HG03575 (cell line): ENCODE measurements around the gene TRIOBP.
"Not testable (repeated sequence)": the region's sequence is repeated elsewhere in the genome, so short reads cannot be mapped to it uniquely, and the experiment has no call there.

Experiments used
- ATAC-seq: cut with Tn5 transposase; IDR thresholded peaks from one replicate; pipeline ENCODE4 v1.9.1; 2021; ENCODE audit not compliant: unreplicated experiment, insufficient number of reproducible peaks, low FRiP score; ENCODE audit errors: extremely low read depth

The TRIOBP gene

GRCh38 chr22:37686002-37686982 is 10.6 kb upstream of the TRIOBP start, which contains the start of gene NOL12:
TSS of gene NOL12 (plus strand) at chr22:37686343. CDS start at chr22:37686393, 50 bp downstream.
- ATAC-seq: no peak

GRCh38 chr22:37690407-37690806 is 6.4 kb upstream of the TRIOBP start:
- no peak for ATAC-seq

DNA sequence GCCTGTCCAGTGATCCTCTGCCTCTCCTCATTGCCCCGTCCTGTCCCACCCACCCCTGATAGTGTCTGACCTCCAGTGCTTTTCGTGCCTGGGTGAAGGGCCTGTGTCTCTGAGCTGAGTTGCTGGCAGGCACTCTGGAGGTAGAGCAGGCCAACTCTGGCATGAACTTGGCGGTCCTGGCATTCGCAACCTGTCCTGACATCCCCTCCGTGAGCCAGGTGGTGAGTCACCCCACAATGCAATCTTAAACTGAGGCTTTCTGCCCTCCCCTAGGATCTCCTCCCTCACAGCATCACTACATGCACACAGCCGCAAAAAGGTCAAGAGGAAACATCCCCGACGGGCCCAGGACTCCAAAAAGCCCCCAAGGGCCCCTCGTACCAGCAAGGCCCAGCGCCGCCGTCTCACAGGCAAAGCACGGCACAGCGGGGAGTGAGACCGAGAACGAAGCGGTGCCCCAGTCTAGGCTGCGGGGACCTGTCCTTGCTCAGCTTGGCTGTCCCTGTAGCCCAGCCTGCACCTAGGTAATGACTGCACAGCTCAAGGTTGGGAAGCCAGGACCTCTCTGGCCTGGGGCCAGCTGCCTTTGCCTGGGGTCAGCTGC is 5.8 kb upstream of the TRIOBP start:
- no peak for ATAC-seq

DNA sequence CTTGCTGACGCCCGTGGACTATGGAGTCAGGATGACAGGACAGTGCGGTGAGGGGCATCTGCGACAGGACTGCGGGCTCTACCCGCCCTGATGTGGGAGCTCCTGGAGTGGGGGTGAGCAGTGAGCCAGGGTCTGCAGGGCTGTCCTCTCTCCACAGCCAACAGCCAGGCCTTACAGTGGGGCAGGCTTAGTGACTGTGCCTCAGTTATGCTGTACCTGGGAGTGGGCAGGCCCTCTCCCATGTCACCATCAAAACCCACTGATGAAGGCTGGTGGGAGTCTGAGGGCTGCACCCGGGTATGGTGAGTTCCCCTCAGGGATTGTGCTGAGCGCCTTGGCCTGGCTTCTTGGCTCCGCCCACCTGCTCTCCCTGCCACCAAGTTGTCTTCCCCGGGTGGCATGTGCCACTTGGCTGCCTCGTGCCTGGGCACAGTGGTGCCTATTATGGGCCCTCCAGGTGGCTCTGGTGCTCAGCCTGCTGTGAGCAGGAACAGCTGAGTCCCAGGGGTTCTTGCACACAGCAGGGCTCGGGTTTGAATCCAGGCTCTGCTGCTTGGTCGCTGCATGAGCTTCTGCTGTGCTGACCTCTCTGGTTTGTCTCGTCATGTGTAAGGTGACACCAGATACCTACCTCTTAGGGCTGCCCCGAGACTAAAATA is 4.1 kb upstream of the TRIOBP start:
- ATAC-seq: no peak

DNA sequence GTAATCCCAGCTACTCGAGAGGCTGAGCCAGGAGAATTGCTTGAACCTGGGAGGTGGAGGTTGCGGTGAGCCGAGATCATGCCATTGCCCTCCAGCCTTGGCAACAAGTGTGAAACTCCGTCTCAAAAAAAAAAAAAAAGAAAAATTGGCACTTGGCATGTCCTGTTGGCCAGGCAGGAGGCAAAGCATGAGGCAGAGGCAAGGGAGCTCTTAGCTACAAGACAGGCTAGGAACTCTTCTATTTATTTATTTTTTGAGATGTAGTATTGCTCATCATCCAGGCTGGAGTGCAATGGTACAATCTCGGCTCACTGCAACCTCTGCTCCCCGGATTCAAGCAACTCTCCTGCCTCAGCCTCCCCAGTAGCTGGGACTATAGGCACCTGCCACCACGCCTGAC is 2.7 kb upstream of the TRIOBP start:
- not testable (repeated sequence) for ATAC-seq

DNA sequence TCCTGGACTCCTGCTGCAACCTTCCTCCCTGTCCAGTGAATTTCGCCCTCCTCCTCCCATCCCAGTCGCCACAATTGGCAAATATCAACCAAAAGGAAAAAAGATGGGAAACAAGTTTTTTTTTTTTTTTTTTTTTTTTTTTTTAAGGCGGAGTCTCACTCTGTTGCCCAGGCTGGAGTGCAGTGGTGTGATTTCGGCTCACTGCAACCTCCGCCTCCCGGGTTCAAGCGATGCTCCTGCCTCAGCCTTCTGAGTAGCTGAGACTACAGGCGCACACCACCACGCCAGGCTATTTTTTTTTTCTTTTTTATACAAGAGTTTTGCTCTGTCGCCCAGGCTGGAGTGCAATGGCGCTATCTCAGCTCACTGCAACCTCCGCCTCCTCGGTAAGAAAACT is 590 bp upstream of the TRIOBP start:
- ATAC-seq: not testable (repeated sequence)

DNA sequence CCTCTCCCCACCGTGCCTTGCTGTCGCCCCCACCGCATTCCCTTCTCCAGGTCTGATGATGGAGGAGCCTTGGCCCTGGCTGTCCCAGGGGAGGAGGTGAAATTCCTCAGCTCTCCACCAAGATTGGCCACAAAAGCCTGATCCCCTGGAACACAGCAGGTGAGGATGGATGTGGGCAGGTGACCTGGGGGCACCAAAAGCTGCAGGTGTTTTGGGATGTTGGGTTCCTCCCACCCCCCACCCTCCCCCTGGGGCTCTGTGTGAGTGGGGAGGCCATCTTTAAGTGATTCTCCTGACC is 639 bp downstream of the TRIOBP start:
- no peak for ATAC-seq

- no peak for ATAC-seq
Observed at GRCh38 chr22:37701141-37701786, 4.4 kb downstream of the TRIOBP start.

- ATAC-seq: no peak
Observed at GRCh38 chr22:37703906-37704305, 7.1 kb downstream of the TRIOBP start.

DNA sequence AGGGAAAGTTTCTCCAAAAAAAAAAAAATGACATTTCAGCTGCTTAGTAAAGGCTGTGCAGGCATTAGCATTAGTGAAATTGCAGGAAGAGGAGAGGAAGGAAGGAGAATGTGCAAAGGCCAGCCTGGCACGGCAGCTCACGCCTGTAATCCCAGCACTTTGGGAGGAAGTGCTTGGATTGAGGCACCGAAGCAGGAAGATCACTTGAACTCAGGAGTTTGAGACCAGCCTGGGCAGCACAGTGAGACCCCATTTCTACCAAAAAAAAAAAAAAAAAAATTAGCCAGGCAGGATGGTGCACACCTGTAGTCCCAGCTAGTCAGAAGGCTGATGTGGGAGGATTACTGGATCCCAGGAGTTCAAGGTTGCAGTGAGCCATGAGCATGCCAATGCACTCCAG is 7.8 kb downstream of the TRIOBP start:
- no peak for ATAC-seq

- no peak for ATAC-seq
Observed at GRCh38 chr22:37705205-37705604, 8.4 kb downstream of the TRIOBP start.

DNA sequence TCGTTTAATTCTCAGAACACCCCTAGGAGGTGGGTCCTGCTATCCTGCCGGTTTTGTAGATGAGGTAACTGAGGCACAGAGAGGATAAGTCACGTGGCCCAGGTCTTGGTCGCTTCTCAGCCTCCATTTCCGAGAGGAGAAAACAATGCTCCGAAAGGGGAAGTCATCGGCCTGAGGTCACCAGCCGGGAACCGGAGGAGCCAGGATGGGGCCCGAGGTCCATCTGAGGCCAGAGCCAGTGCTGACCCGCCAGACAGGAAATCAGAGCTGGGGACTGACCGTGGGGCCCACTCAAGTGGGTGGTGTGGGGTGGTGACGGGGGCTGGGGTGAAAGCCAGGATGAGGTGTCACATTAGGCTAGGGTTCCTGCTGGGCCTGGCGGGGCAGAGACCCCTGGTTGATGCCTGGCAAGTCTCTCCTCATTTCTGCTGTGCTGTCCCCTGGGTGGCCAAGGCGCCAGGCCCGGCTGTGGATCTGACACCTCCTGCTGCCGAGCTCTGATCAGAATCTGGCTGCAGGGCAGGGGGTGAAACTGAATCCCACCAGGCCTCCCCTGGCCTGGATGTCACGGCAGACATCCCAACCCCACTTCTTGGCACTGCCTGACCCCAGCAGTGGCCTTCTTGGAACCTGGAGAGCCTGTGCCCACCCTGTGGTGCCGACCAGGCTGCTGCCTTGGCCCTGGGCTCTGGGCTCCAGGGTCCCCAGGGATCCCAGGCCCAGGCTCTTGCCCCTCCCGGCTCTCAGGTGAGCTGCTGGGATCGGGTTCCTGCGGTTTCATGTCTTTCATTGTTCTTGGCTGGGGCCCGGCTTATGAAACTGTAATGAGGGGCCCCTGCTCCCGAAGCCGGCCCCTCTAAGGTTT is 12.0 kb downstream of the TRIOBP start:
- no peak for ATAC-seq

DNA sequence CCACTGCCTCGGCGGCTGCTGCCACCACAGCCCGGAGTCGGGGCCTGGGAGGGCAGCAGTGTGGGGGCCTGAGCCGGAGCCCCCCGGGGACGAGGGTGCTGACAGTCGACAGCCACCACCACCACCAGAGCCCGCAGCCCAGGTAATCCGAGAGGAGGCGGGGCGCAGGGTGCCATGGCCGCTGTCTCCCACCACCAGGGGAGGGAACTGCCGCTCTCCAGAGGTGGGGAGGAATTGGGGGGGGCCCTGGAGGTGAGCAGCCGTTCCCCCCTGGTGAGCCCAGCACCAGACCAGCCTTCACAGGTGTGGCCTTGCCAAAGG is 12.6 kb downstream of the TRIOBP start:
- no peak for ATAC-seq

- no peak for ATAC-seq
Observed at GRCh38 chr22:37710675-37711074, 13.8 kb downstream of the TRIOBP start.

GRCh38 chr22:37711490-37711889 is 14.6 kb downstream of the TRIOBP start:
- no peak for ATAC-seq

DNA sequence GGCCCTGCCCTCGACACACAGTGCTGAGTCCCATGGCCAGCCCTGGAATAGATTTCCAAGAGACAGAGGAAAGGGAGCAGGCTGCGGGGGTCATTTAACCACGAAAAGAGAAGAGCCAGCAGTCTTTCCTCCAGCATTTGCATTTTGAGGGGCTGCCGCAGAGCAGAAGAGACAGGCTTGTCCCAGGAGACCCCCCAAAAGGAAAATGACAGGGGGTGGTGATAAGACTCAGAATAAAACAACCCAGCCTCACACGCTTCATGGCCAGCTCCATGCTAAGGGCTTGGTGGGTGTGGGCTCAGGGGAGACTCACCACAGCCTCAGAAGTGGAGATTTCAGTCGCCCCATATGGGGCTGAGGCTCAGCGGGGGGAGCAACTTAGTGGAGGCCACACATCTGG is 16.9 kb downstream of the TRIOBP start:
- no peak for ATAC-seq

- ATAC-seq: no peak
Observed at GRCh38 chr22:37714634-37715033, 17.8 kb downstream of the TRIOBP start.

GRCh38 chr22:37715760-37716159 is 18.9 kb downstream of the TRIOBP start:
- ATAC-seq: no peak

DNA sequence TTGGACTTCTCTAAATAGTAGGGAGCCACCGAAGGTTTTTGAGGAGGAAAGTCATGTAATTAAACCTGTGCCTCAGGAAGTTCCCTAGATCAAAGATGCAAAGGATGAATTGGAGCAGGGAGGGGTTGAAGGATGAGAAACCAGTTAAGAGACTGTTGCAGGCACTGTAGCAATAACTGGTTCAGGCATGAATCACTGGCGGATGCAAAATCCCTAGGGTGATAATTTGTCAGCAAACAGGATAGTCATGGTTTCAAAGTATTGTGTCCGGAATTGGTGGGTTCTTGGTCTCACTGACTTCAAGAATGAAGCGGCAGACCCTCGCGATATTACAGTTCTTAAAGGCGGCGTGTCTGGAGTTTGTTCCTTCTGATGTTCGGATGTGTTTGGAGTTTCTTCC is 19.9 kb downstream of the TRIOBP start:
- no peak for ATAC-seq
